HCT116 (cell line): ENCODE results near the gene KSR2. TPM values are rescaled to one million over a fixed set of nuclear protein-coding genes. Genes with fewer than 3 reads are reported as not detected.

Experiments used
- ATAC-seq: fragments of 200-7000 bp; cut with Tn5 transposase; 2 replicates; pipeline ENCODE4 v1.9.1; 2020; ENCODE audit warnings: mild to moderate bottlenecking, moderate library complexity
- BruUV-seq: library from RNA; stranded (reverse); fragments of 400-500 nt; replicated peaks from 2 replicates; lab custom pipeline; 2021; lab: Mats Ljungman, UMichigan
- CTCF ChIA-PET: fragments of 300-600 bp; sonication (Branson Sonifier 250); formaldehyde crosslinking; loops from one replicate; lab custom pipeline; 2021; ENCODE audit warnings: antibody characterized with exemption; lab: Charles Lee
- POLR2A ChIA-PET: fragments of 300-600, 350-600 bp; sonication (Branson Sonifier 250); formaldehyde crosslinking; loops from one replicate; lab custom pipeline; 2021; ENCODE audit warnings: antibody characterized with exemption; lab: Charles Lee
- RAD21 ChIA-PET, 2 experiments: fragments of 300-600 bp; sonication (Branson Sonifier 250); formaldehyde crosslinking; loops; one replicate each; lab custom pipeline; 2023; ENCODE audit warnings: low total read pairs in 2 of 2; ENCODE audit not compliant: uncharacterized antibody in 2 of 2, unreplicated experiment in 2 of 2, low non-redundant PET in 1 of 2; lab: Charles Lee
- DNase-seq: peaks from one replicate; pipeline ENCODE4 v3.0.0-alpha.2; 2010; ENCODE audit warnings: low read depth, low spot score
- H2AFZ ChIP-seq: fragments of 200-600 bp; shearing (Covaris generic), sonication (generic); 2 replicates; pipeline ENCODE4 v1.6.1; 2017; ENCODE audit warnings: low read depth, mixed run types, mixed read lengths, antibody characterized with exemption, low read length; ENCODE audit not compliant: poor library complexity, severe bottlenecking
- H3K27ac ChIP-seq: 2 replicates; pipeline ENCODE4 v1.5.1; 2012; ENCODE audit warnings: low read depth, low read length
- H3K27me3 ChIP-seq: fragments of 200-600 bp; sonication (generic); 2 replicates; pipeline ENCODE4 v1.6.1; 2016; ENCODE audit warnings: mixed run types, low read length, mixed read lengths; ENCODE audit not compliant: insufficient read depth
- H3K36me3 ChIP-seq, 2 experiments: fragments of 200-500 bp in 1 of 2; fragments of 200-600 bp in 1 of 2; sonication (Bioruptor generic) in 1 of 2; sonication (generic) in 1 of 2; 2 replicates each; pipeline versions ENCODE4 v1.5.1 to v1.6.1; 2014 to 2016; ENCODE audit warnings: low read length in 2 of 2, inconsistent platforms in 1 of 2, mixed read lengths in 1 of 2, mixed run types in 1 of 2; ENCODE audit not compliant: insufficient read depth in 2 of 2, control insufficient read depth in 1 of 2
- H3K4me1 ChIP-seq, 2 experiments: fragments of 200-600 bp in 1 of 2; sonication (generic) in 1 of 2; 2 replicates each; pipeline versions ENCODE4 v1.5.1 to v1.6.1; 2012 to 2017; ENCODE audit warnings: low read length in 2 of 2, inconsistent platforms in 1 of 2, mild to moderate bottlenecking in 1 of 2, mixed read lengths in 1 of 2, mixed run types in 1 of 2, moderate library complexity in 1 of 2; ENCODE audit not compliant: insufficient read depth in 2 of 2, control insufficient read depth in 1 of 2
- H3K4me2 ChIP-seq: fragments of 200-600 bp; sonication (generic); 2 replicates; pipeline ENCODE4 v1.6.1; 2017; ENCODE audit warnings: mixed run types, low read length, mixed read lengths
- H3K4me3 ChIP-seq, 2 experiments: fragments of 200-600 bp in 1 of 2; sonication (generic) in 1 of 2; replicated peaks in 1 of 2; 2 replicates each; pipeline ENCODE4 v1.5.1; 2011 to 2016; ENCODE audit warnings: low read length in 2 of 2, control low read depth in 1 of 2, low read depth in 1 of 2, mild to moderate bottlenecking in 1 of 2, mixed read lengths in 1 of 2, mixed run types in 1 of 2
- H3K79me2 ChIP-seq: fragments of 200-600 bp; sonication (generic); 2 replicates; pipeline ENCODE4 v1.6.1; 2017; ENCODE audit warnings: mild to moderate bottlenecking, mixed run types, low read length, moderate library complexity, mixed read lengths; ENCODE audit not compliant: insufficient read depth
- H3K9ac ChIP-seq: fragments of 200-600 bp; sonication (generic); 2 replicates; pipeline ENCODE4 v1.6.1; 2016; ENCODE audit warnings: low read length, mixed read lengths
- H3K9me2 ChIP-seq: fragments of 200-600 bp; sonication (generic), shearing (Covaris generic); 2 replicates; pipeline ENCODE4 v1.6.1; 2017; ENCODE audit warnings: mixed run types, mild to moderate bottlenecking, moderate library complexity; ENCODE audit not compliant: insufficient read depth
- H3K9me3 ChIP-seq, 2 experiments: fragments of 200-500 bp in 1 of 2; fragments of 200-600 bp in 1 of 2; sonication (Bioruptor generic) in 1 of 2; sonication (generic) in 1 of 2; 2 replicates each; pipeline ENCODE4 v1.6.1; 2014 to 2017; ENCODE audit warnings: low read length in 2 of 2, mixed read lengths in 2 of 2, inconsistent platforms in 1 of 2, low read depth in 1 of 2, mild to moderate bottlenecking in 1 of 2, mixed run types in 1 of 2, moderate library complexity in 1 of 2; ENCODE audit not compliant: control insufficient read depth in 1 of 2, insufficient read depth in 1 of 2
- H4K20me1 ChIP-seq: fragments of 200-600 bp; sonication (generic), shearing (Covaris generic); 2 replicates; pipeline ENCODE4 v1.6.1; 2017; ENCODE audit warnings: mixed run types, mild to moderate bottlenecking, moderate library complexity; ENCODE audit not compliant: insufficient read depth
- CBX3 ChIP-seq: IDR thresholded peaks from 2 replicates; pipeline ENCODE4 v1.6.1; 2012; ENCODE audit warnings: low read depth
- CEBPB ChIP-seq: IDR thresholded peaks from 2 replicates; pipeline ENCODE4 v1.6.1; 2012; ENCODE audit warnings: low read depth
- ELF1 ChIP-seq: IDR thresholded peaks from 2 replicates; pipeline ENCODE4 v1.6.1; 2012; ENCODE audit warnings: low read depth, borderline replicate concordance
- EZH2 ChIP-seq: fragments of 200-600 bp; sonication (generic); IDR thresholded peaks from 2 replicates; pipeline ENCODE4 v1.6.1; 2017; ENCODE audit warnings: antibody characterized with exemption, mixed run types
- EZH2phosphoT487 ChIP-seq: fragments of 200-600 bp; IDR thresholded peaks from 2 replicates; pipeline ENCODE4 v1.6.1; 2018; ENCODE audit warnings: antibody characterized with exemption, borderline replicate concordance
- JUND ChIP-seq: IDR thresholded peaks from 2 replicates; pipeline ENCODE4 v1.6.1; 2012
- POLR2A ChIP-seq: IDR thresholded peaks from 2 replicates; pipeline ENCODE4 v1.7.0; 2011; ENCODE audit warnings: borderline replicate concordance; ENCODE audit not compliant: insufficient read depth, insufficient read length; ENCODE audit errors: extremely low read depth
- POLR2AphosphoS5 ChIP-seq: IDR thresholded peaks from 2 replicates; pipeline ENCODE4 v1.6.1; 2011; ENCODE audit warnings: mild to moderate bottlenecking, low read depth, low read length, moderate library complexity
- RAD21 ChIP-seq: IDR thresholded peaks from 2 replicates; pipeline ENCODE4 v1.6.1; 2012; ENCODE audit warnings: low read depth, mild to moderate bottlenecking
- SIN3A ChIP-seq: IDR thresholded peaks from 2 replicates; pipeline ENCODE4 v1.6.1; 2012; ENCODE audit warnings: low read depth
- SP1 ChIP-seq: IDR thresholded peaks from 2 replicates; pipeline ENCODE4 v1.6.1; 2012; ENCODE audit warnings: low read depth
- SRF ChIP-seq: IDR thresholded peaks from 2 replicates; pipeline ENCODE4 v1.6.1; 2012; ENCODE audit warnings: low read depth
- TCF7L2 ChIP-seq: IDR thresholded peaks from 2 replicates; pipeline ENCODE4 v1.7.0; 2011; ENCODE audit warnings: borderline replicate concordance, inconsistent platforms; ENCODE audit not compliant: insufficient read depth, insufficient read length; ENCODE audit errors: extremely low read depth
- YY1 ChIP-seq: IDR thresholded peaks from 2 replicates; pipeline ENCODE4 v1.6.1; 2011; ENCODE audit warnings: low read length, low read depth, moderate library complexity, mild to moderate bottlenecking; ENCODE audit not compliant: insufficient replicate concordance; ENCODE audit errors: extremely low read depth
- ZFX ChIP-seq: fragments of 450-650 bp; IDR thresholded peaks from 2 replicates; pipeline ENCODE4 v1.6.1; 2017
- ZNF274 ChIP-seq: fragments of 200-500 bp; sonication (Bioruptor generic); IDR thresholded peaks from 2 replicates; pipeline ENCODE4 v1.6.1; 2014; ENCODE audit warnings: mild to moderate bottlenecking, low read depth, low read length, inconsistent platforms
- intact Hi-C: fragments of 100-400 bp; cut with micrococcal nuclease; formaldehyde crosslinking; loops from 2 replicates; pipeline ENCODE4 v1.10.0; 2022
- total RNA-seq: library from RNA; stranded (reverse); gene quantifications from one replicate; pipeline ENCODE4 v1.2.1, GENCODE V29; 2021; ENCODE audit not compliant: unreplicated experiment
- TF ChIP-seq, protein P1 (sequence below): IDR thresholded peaks from 2 replicates; pipeline ENCODE4 v1.6.1; 2011; ENCODE audit warnings: mild to moderate bottlenecking, low read length, moderate library complexity; ENCODE audit not compliant: insufficient replicate concordance; ENCODE audit errors: extremely low read depth
- TF ChIP-seq, protein P2 (sequence below): IDR thresholded peaks from 2 replicates; pipeline ENCODE4 v1.6.1; 2012
- TF ChIP-seq, protein P3 (sequence below), 3 experiments: fragments of 200-600 bp in 1 of 3; sonication (generic) in 1 of 3; IDR thresholded peaks in 2 of 3; conservative IDR thresholded peaks in 1 of 3; 2 replicates each; pipeline ENCODE4 v1.5.1; 2012 to 2017; ENCODE audit warnings: low read depth in 2 of 3, low read length in 2 of 3, antibody characterized with exemption in 1 of 3, borderline replicate concordance in 1 of 3, control low read depth in 1 of 3, mild to moderate bottlenecking in 1 of 3, mixed read lengths in 1 of 3, mixed run types in 1 of 3, moderate library complexity in 1 of 3; ENCODE audit not compliant: insufficient read depth in 1 of 3
- TF ChIP-seq, protein P4 (sequence below): IDR thresholded peaks from 2 replicates; pipeline ENCODE4 v1.6.1; 2012; ENCODE audit warnings: low read depth

KSR2 gene
- total RNA-seq, 1 experiment from 2014 or later, result 10.1 TPM

DNA sequence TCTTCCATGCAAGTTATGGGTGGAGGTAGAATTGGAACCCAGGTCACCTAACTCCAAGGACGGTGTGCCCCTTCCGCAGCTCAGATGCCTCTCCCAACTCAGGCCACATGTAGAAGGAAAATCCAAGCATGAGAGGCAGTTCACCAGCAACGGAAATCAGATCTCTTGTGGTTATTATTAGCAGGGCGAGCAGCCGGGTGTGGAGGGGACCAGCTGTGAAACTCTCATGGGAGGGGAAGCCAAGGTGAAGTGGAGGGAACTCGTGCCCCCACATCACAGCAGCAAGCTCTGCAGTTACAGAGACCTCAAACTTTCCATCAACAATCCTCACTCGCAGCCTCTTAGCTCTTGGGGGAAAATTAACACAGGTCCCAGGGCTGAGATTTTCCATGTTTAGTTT, 79.7 kb downstream of the KSR2 start (continued):
- TF ChIP-seq, protein P1, sequence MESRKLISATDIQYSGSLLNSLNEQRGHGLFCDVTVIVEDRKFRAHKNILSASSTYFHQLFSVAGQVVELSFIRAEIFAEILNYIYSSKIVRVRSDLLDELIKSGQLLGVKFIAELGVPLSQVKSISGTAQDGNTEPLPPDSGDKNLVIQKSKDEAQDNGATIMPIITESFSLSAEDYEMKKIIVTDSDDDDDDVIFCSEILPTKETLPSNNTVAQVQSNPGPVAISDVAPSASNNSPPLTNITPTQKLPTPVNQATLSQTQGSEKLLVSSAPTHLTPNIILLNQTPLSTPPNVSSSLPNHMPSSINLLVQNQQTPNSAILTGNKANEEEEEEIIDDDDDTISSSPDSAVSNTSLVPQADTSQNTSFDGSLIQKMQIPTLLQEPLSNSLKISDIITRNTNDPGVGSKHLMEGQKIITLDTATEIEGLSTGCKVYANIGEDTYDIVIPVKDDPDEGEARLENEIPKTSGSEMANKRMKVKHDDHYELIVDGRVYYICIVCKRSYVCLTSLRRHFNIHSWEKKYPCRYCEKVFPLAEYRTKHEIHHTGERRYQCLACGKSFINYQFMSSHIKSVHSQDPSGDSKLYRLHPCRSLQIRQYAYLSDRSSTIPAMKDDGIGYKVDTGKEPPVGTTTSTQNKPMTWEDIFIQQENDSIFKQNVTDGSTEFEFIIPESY, result no peak
- TF ChIP-seq, protein P2, sequence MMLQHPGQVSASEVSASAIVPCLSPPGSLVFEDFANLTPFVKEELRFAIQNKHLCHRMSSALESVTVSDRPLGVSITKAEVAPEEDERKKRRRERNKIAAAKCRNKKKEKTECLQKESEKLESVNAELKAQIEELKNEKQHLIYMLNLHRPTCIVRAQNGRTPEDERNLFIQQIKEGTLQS, result no peak
- no peak for TF ChIP-seq TCF7L2

DNA sequence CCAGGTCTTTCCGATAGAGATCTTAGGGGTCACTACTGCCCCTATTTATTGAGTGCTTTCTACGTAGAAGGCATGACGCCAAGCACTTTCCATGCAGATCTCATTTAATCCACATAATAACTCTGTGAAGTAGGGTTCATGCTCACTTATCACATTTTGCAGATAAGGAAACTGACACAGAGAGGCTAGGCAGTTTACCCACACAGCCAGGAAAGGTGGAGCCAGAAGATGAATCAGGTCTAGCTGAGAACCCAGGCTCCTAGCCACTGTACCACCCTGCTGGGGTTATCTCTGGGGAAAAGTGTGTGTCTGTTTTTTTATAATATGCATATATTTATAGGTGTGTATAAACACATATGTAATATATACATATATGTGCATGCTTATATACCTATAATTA, 83.6 kb downstream of the KSR2 start:
- H3K4me3 ChIP-seq, result no peak overlapping the region
- H3K9ac ChIP-seq, result no peak overlapping the region
- no peak overlapping the region for H2AFZ ChIP-seq
- H3K27ac ChIP-seq, result no peak overlapping the region
- DNase-seq, result no peak
- H3K4me2 ChIP-seq, result no peak overlapping the region
- H3K9me3 ChIP-seq, result no peaks in the 10 kb centered on the region
- RAD21 ChIA-PET, result no interaction called here
- BruUV-seq, result no TSS peak
- POLR2A ChIA-PET, result no interaction called here
- peaks cover 9 to 20% of the 10 kb centered on the region in 2 experiments for H3K4me1 ChIP-seq
- no peak for ATAC-seq
- TF ChIP-seq ELF1, result no peak
- TF ChIP-seq RAD21, result no peak
- no peak for TF ChIP-seq SP1
- TF ChIP-seq POLR2A, result no peak
- TF ChIP-seq POLR2AphosphoS5, result no peak
- no peak for TF ChIP-seq JUND
- TF ChIP-seq, protein P3, sequence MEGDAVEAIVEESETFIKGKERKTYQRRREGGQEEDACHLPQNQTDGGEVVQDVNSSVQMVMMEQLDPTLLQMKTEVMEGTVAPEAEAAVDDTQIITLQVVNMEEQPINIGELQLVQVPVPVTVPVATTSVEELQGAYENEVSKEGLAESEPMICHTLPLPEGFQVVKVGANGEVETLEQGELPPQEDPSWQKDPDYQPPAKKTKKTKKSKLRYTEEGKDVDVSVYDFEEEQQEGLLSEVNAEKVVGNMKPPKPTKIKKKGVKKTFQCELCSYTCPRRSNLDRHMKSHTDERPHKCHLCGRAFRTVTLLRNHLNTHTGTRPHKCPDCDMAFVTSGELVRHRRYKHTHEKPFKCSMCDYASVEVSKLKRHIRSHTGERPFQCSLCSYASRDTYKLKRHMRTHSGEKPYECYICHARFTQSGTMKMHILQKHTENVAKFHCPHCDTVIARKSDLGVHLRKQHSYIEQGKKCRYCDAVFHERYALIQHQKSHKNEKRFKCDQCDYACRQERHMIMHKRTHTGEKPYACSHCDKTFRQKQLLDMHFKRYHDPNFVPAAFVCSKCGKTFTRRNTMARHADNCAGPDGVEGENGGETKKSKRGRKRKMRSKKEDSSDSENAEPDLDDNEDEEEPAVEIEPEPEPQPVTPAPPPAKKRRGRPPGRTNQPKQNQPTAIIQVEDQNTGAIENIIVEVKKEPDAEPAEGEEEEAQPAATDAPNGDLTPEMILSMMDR (IDR thresholded peaks at IDR 0.05 in 2 of 3, conservative IDR thresholded peaks at IDR 0.05 in 1 of 3; ENCODE audit: borderline replicate concordance in 1 of 3, insufficient read depth in 1 of 3, low read depth in 2 of 3, low read length in 2 of 3), result no peak
- no peak for TF ChIP-seq EZH2
- TF ChIP-seq, protein P4, sequence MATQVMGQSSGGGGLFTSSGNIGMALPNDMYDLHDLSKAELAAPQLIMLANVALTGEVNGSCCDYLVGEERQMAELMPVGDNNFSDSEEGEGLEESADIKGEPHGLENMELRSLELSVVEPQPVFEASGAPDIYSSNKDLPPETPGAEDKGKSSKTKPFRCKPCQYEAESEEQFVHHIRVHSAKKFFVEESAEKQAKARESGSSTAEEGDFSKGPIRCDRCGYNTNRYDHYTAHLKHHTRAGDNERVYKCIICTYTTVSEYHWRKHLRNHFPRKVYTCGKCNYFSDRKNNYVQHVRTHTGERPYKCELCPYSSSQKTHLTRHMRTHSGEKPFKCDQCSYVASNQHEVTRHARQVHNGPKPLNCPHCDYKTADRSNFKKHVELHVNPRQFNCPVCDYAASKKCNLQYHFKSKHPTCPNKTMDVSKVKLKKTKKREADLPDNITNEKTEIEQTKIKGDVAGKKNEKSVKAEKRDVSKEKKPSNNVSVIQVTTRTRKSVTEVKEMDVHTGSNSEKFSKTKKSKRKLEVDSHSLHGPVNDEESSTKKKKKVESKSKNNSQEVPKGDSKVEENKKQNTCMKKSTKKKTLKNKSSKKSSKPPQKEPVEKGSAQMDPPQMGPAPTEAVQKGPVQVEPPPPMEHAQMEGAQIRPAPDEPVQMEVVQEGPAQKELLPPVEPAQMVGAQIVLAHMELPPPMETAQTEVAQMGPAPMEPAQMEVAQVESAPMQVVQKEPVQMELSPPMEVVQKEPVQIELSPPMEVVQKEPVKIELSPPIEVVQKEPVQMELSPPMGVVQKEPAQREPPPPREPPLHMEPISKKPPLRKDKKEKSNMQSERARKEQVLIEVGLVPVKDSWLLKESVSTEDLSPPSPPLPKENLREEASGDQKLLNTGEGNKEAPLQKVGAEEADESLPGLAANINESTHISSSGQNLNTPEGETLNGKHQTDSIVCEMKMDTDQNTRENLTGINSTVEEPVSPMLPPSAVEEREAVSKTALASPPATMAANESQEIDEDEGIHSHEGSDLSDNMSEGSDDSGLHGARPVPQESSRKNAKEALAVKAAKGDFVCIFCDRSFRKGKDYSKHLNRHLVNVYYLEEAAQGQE, result no peak
- no peak for TF ChIP-seq SIN3A
- no peak for TF ChIP-seq ZFX
- no peak for TF ChIP-seq CBX3
- TF ChIP-seq SRF, result no peak
- TF ChIP-seq TCF7L2, result no peak
- TF ChIP-seq CEBPB, result no peak
- no peak for TF ChIP-seq ZNF274
- no peak for TF ChIP-seq YY1
- no peak for TF ChIP-seq EZH2phosphoT487
- intact Hi-C loops, result no loop called here
- no peaks in the 10 kb centered on the region for H3K27me3 ChIP-seq
- no peaks in the 10 kb centered on the region for H3K36me3 ChIP-seq
- no peaks in the 10 kb centered on the region for H3K79me2 ChIP-seq
- H3K9me2 ChIP-seq, result no peaks in the 10 kb centered on the region
- no peaks in the 10 kb centered on the region for H4K20me1 ChIP-seq
- CTCF ChIA-PET, result no interaction called here
